Measurements from ENCODE around the gene MLLT11.
"Not testable (repeated sequence)": the region's sequence is repeated elsewhere in the genome, so short reads cannot be mapped to it uniquely, and the experiment has no call there.

MLLT11 gene

DNA sequence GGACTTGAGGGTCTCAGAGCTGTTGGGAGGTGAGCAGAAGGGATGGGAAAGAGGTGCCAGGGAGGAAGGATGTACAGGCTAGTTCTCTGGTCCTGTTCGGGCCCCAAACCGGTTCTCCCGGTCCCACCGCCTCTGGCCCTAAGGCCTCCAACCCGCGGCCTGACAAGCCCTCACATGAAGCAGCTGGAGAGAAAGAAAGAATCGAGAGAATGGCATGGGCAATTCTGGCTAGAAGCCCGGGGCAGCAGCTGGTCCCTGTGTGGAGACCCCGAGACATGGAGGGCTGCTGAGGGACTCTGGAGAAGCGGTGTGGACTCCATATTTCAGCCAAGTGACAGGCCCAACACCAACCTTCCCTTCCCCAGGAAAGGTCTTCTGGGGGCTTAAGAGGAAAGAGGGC, 1.5 kb upstream of the MLLT11 start:
- no peak for FAIRE-seq

DNA sequence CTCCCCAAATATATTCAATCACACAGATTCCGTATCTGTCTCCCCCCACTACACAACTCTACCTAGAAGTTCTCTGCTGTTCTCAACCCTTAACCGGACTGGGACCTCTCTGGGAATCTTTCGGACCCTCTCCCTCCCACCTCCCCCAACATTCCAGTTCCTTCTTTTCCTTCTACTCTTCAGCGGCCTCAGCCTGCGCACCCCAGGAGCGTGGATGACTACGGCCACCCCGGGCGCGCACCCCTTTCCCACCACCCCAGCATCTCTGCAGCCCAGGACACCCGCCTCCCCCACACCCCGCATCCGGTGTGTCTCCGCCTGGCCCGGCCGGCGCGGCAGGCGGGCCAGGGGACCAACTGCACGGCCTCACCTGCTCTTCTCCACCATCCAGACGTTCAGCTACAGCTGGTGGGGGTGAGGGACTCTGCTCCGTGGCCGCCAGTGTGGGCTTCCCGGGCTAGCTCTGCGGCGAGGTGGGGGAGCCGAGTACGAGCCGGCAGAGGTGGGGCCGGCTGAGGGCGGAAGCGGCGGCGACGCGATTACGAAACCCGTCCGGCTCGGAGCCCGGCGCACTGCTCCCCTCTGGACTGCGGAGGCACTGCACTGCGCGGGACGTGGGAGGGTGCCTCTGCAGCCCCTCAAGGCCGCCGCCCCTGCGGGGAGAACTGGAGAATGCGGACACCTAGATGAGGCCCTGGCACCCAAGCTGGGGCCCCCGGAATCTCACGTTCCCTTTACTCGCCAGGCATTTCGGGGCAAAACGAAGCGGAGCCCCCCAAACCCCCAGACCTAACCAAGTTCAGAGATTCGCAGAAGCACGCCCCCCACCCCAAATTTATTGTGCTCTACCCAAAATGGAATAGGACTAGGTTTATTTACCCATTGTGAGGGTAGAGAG, 839 bp upstream of the MLLT11 start, which contains the start of gene CDC42SE1:
Gene CDC42SE1 (minus strand): TSS at position 514 of the 898 bp plus-strand sequence. CDS start 3,892 bp downstream, outside the sequence.
- FAIRE-seq, result no peak

DNA sequence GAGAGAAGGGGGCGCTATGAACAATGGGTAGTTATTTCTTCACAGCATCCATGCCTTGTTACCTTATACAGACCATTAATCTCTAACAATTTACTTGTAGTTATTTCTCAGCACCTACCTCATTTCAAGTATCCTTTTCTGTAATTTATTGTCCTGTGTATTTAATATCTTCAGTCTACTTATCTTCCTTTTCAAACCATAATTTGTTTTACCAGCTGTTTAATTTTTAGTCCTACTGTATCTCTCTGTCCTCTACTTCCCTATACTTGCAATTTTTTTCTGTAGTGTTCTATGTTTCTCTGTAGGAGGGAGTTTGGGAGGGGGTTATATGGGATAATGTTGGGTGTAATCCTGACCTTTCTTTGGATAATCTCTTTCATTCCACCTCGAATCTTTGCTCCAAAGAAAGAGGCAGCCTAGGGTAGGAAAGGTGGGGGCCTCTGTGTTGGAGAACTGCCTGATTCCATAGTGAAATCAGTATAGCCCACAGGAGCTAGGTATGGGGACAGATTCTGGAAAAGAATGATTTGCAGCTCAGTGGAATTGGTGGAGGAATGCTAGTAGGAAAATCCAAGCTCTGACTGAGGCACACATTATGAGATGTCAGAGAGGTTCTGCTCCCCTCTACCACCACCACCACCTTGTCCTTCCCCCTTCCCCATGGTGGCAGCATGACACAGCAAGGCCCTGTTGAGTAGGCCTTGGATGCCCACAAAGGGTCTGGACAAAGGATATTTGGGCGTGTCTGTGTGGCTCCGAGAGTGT, 642 bp downstream of the MLLT11 start:
- no peak for FAIRE-seq

DNA sequence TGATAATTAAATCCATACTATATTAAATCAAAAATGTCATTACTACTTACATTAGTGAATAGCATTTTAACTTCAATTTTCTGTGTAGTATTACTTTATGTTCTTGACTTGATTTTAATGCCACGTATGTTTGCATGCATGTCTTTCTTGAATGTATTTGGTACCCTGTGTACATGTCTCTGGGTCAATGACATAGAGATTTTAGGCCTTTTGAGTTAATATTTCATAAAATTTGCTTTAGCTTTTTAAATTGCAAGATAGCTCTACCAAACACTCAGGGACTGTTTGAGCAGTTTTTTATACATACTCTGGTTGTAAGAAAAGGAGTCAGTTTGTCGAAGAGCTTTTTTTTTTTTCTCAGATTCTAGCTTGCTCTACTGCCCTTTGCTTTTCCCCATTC, 1.5 kb downstream of the MLLT11 start:
- FAIRE-seq, result no peak

DNA sequence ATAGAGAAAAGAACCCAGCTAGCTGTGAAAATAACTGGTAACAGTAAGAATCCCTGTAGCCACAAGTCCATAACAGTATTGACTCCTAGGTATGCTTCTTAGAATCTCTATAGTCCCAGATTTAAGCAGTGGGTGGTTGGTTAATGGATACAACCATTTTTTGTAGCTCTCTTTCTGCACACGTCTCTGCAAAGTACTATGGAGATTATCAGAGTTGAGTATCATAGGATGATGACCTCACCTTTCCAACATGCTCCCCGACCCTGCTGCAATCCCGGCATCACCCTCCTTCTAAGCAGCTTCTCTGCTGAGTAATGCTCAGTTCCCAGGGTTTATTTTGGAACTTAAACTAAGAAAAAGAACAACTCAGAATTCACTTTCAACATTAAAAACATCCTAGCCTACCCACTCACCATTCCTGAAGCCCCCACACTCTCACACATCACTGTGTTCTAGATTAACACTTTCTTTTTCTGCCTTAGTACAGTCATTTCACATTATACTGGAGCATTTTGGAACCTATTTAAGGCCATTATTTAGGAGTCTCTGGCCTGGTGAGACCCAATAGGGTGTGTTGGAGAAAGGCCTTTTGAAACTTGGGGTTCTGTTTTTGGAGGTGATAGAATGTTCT, 2.7 kb downstream of the MLLT11 start:
- FAIRE-seq, result no peak

DNA sequence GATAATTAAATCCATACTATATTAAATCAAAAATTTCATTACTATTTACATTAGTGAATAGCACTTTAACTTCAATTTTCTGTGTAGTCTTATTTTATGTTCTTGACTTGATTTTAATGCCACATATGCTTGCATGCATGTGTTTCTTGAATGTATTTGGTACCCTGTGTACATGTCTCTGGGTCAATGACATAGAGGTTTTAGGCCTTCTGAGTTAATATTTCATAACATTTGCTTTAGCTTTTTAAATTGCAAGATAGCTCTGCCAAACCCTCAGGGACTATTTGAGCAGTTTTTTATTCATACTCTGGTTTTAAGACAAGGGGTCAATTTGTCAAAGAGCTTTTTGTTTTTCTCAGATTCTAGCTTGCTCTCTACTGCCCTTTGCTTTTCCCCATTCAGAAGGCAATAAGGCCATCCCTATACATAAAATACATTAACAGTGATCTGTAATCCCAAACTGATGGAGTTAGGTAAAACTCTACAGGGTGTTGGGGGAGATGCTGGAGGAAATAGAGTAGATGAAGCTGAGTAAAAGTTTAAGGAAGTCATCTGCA, 5.0 kb downstream of the MLLT11 start:
- no peak for FAIRE-seq

DNA sequence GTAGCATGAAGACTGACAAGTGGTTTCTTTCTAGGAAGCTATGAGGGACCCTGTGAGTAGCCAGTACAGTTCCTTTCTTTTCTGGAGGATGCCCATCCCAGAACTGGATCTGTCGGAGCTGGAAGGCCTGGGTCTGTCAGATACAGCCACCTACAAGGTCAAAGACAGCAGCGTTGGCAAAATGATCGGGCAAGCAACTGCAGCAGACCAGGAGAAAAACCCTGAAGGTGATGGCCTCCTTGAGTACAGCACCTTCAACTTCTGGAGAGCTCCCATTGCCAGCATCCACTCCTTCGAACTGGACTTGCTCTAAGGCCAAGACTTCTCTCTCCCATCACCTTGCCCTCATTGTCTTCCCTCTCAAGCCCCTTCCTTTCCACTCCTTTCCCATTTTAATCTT, 7.0 kb downstream of the MLLT11 start:
- no peak for FAIRE-seq

DNA sequence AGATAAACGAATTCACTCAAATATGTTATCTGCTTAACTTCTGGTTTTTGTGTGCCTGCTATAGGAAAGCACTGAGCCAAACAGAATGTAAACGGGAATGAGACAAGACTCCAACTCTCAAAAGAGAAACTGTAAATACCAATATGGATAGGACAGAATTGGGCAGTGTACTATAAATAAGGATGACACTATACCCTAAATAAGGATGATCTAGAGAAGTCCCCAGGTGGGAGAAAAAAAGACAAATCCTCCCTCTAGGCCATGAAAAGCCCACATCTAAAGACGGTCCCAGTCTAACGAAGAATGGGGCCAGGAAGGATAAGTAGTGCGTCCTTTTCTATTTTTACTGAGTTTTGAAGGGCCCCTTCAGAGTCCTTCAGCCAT, 8.9 kb downstream of the MLLT11 start:
- FAIRE-seq, result no peak

DNA sequence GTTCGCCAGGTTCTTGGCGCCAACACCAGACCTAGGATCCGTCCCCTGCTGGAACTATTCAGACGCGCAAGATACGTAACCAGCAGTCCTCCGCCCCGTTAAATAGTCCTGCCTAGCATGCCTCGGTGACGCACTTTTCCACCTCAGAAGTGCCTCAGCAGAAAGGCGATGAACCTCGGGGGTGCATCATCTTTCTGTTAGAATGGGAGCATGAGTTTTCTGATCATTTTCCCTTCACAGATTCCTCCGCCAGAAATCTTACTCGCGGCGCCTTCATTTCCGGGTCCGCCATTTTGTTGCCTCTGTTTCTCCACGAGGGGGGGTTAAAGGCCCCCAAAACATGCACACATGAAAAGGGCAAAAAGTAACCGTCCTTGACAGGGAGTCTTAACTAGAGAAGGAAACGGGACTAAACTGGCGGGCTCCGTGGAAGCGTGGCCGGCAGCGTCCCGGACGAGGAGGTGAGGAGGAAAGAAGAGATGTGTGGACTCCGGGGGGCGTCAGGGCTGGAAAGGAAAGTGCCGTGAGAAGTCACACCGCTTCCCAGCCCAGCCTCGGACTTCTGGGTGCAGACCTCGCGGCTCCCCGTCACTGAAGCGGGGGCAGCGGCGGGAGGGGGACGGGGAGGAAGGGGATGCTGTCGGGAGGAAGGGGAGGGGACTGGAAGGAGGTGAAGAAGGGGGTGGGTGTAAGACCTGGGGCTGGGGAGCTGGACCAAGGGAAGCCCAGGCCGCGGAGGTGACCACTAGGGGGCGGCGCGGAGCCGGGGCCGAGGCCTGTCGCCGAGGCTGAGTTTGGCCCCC, 10.5 kb downstream of the MLLT11 start, which contains the start of gene GABPB2:
Gene GABPB2 (plus strand): TSS at position 288 of the 803 bp plus-strand sequence. CDS start 17,429 bp downstream, outside the sequence.
- no peak for FAIRE-seq

DNA sequence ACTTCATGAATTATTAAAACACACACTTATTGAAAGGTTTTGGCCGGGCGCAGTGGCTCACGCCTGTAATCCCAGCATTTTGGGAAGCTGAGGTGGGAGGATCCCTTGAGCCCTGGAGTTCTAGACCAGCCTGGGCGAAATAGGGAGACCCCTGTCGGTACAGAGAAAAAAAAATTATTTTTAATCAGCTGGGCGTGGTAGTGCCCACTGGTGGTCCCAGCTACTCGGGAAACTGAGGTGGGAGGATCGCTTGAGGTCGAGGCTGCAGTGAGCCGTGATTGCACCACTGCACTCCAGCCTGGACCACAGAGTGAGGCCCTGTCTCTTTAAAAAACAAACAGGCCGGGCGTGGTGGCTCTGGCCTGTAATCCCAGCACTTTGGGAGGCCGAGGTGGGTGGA, 12.0 kb downstream of the MLLT11 start:
- no peak for FAIRE-seq

DNA sequence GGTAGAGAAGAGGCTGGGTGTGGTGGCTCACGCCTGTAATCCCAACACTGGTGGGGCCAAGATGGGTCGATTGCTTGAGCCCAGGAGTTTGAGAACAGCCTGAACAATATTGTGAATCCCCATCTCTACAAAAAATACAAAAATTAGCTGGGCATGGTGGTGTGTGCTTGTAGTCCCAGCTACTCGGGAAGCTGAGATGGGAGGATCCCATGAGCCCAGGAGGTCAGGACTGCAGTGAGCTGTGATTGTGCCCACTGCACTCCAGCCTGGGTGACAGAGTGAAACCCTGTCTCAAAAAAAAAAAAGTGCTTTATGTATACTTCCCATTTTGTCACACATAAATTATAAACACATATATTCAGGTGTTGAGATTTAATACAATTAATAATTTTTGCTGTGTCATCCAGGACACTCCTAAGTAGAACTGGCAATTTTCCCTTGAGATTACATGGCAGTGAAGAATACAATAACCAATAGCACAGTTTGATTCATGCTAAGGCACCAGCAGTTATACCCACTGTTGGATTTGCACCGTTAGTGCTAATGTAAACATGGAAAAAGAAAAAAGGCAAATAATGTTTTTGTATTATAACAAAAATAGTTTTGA, 25.9 kb downstream of the MLLT11 start:
- no peak for FAIRE-seq

DNA sequence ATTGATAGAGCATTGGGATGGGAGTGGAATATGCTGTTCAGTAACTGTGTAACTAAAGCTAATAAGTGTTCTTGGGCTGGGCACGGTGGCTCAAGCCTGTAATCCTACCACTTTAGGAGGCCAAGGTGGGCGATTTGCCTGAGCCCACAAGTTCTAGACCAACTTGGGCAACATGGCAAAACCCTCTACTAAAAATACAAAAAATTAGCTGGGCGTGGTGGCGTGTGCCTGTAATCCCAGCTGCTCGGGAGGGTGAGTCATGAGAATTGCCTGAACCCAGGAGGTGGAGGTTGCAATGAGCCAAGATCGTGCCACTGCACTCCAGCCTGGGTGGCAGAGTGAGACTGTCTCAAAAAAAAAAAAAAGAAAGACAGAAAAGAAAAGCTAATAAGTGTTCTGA, 37.2 kb downstream of the MLLT11 start:
- not testable (repeated sequence) for FAIRE-seq

DNA sequence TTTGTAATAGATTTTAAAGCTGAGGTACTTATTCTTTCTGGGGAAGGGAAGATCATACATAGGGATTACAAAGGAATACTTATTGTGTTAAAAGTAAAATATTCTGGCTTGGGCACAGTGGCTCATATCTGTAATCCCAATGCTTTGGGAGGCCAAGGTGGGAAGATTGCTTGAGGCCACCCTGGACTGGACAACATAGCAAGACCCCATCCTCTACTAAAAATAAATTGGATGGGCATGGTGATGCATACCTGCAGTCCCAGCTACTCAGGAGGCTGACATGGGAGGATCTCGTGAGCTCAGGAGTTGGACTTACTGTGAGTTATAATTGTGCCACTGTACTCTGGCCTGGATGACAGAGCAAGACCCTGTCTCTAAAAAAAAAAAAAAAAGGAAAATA, 37.9 kb downstream of the MLLT11 start:
- no peak for FAIRE-seq

DNA sequence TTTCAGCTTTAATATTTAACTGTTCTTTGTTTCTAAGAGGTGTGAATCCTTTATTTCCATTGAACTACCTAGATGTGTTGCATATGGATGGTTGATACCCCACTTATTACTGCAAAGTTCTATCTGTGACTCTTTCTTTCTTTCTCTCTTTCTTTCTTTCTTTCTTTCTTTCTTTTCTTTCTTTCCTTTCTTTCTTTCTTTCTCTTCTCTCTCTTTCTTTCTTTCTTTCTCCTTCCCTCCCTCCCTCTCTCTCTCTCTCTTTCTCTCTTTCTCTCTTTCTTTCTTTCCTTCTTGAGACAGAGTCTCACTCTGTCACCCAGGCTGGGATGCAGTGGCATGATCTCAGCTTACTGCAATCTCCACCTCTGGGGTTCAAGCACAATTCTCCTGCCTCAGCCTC, 44.4 kb downstream of the MLLT11 start:
- no peak for FAIRE-seq

DNA sequence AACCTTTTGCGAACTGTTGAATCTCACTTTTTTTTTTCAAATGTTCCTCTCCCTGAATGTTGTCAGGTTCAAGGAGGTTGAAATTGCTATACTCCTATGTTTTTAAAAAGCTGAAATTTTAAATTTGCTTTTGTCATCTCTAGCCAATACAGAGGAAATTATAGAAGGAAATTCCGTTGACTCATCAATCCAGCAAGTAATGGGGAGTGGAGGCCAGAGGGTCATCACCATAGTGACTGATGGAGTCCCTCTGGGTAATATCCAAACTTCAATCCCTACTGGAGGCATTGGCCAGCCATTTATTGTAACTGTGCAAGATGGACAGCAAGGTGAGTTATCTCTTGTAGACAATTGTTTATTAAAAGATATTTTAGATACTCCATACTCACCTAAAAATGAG, 46.7 kb downstream of the MLLT11 start:
- no peak for FAIRE-seq

DNA sequence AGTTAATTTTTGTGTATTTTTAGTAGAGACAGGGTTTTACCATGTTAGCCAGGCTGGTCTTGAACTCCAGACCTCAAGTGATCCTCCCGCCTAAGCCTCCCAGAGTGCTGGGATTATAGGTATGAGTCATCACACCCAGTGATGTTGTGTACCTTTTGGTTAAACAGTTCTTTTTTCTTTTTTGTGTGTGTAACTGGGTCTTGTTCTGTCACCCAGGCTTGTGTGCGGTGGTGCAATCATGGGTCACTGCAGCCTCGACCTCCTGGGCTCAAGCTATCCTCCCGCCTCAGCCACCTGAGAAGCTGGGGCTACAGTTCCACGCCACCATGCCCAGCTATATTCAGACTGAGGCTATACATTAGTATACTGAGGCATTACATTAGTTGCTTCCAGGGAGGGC, 48.1 kb downstream of the MLLT11 start:
- no peak for FAIRE-seq

DNA sequence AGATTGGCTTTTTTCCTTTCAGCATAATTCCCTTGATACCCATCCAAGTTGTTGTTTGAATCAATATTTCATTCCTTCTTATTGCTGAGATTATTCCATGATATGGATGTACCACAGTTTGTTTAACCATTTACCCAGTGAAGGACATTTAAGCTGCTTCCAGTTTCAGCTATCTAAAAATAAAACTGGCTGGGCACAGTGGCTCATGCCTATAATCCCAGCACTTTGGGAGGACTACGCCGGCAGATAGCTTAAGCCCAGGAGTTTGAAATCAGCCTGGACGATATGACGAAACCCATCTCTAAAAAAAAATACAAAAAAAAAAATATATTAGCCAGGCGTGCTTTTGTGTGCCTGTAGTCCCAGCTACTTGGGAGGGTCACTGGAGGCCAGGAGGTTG, 53.7 kb downstream of the MLLT11 start:
- no peak for FAIRE-seq
